DMS153 (cell line): ENCODE results near the gene IFTAP.
"Not testable (repeated sequence)": the region's sequence is repeated elsewhere in the genome, so short reads cannot be mapped to it uniquely, and the experiment has no call there.

Experiments used
- DNase-seq: peaks from one replicate; lab custom pipeline; 2025; lab: John Stamatoyannopoulos, UW

Gene IFTAP

GRCh38 chr11:36638556-36638955, 44.3 kb downstream of the IFTAP start:
- DNase-seq: no peak

- DNase-seq: no peak
Measured at GRCh38 chr11:36657610-36658267, 63.4 kb downstream of the IFTAP start.

GRCh38 chr11:36661359-36661758, 67.1 kb downstream of the IFTAP start:
- DNase-seq: not testable (repeated sequence)

GRCh38 chr11:36672815-36673450, 78.6 kb downstream of the IFTAP start:
- DNase-seq: peak; percentile 8

- not testable (repeated sequence) for DNase-seq
Measured at GRCh38 chr11:36679547-36679946, 85.2 kb downstream of the IFTAP start.

- no peak for DNase-seq
Measured at GRCh38 chr11:36683818-36684217, 89.5 kb downstream of the IFTAP start.

- DNase-seq: no peak
Measured at GRCh38 chr11:36684840-36685801, 90.8 kb downstream of the IFTAP start.

GRCh38 chr11:36688132-36688531, 93.8 kb downstream of the IFTAP start:
- DNase-seq: no peak

- DNase-seq: no peak
Measured at GRCh38 chr11:36688571-36689291, 94.4 kb downstream of the IFTAP start.

GRCh38 chr11:36689442-36689841, 95.1 kb downstream of the IFTAP start:
- DNase-seq: no peak

- DNase-seq: no peak
Measured at GRCh38 chr11:36692704-36693103, 98.4 kb downstream of the IFTAP start.

- DNase-seq: no peak
Measured at GRCh38 chr11:36693139-36693843, 99.0 kb downstream of the IFTAP start.

- no peak for DNase-seq
Measured at GRCh38 chr11:36695111-36695510, 100.8 kb downstream of the IFTAP start.

GRCh38 chr11:36695571-36695970, 101.3 kb downstream of the IFTAP start:
- no peak for DNase-seq

- DNase-seq: no peak
Measured at GRCh38 chr11:36696550-36696949, 102.2 kb downstream of the IFTAP start.

GRCh38 chr11:36699271-36699670, 105.0 kb downstream of the IFTAP start:
- peak; percentile 17 for DNase-seq

- no peak for DNase-seq
Measured at GRCh38 chr11:36700246-36700645, 105.9 kb downstream of the IFTAP start.

- peak; percentile 24 for DNase-seq
Measured at GRCh38 chr11:36702330-36703054, 108.2 kb downstream of the IFTAP start.

GRCh38 chr11:36703055-36703404, 108.7 kb downstream of the IFTAP start:
- DNase-seq: no peak
